Duodenal mucosa (tissue), 2 donors: ENCODE measurements around the gene FLT3.
A peak's percentile ranks its signal among the peaks of the same experiment; 100 is the strongest.

Experiments used
- H3K27ac ChIP-seq: one replicate; pipeline ENCODE4 v1.7.0; 2013; ENCODE audit warnings: low read depth, low read length
- H3K27me3 ChIP-seq, 2 donors: one replicate each; pipeline ENCODE4 v1.7.0; 2013; ENCODE audit warnings: low read length in 2 of 2, control low read depth in 1 of 2; ENCODE audit not compliant: insufficient read depth in 2 of 2, control insufficient read depth in 1 of 2
- H3K36me3 ChIP-seq, 2 donors: one replicate each; pipeline ENCODE4 v1.7.0; 2013; ENCODE audit warnings: low read length in 2 of 2, control low read depth in 1 of 2; ENCODE audit not compliant: insufficient read depth in 2 of 2, control insufficient read depth in 1 of 2
- H3K4me1 ChIP-seq, 2 donors: one replicate each; pipeline ENCODE4 v1.7.0; 2013; ENCODE audit warnings: low read length in 2 of 2, control low read depth in 1 of 2; ENCODE audit not compliant: insufficient read depth in 2 of 2, control insufficient read depth in 1 of 2
- H3K4me3 ChIP-seq, 2 donors: one replicate each; pipeline ENCODE4 v1.7.0; 2013; ENCODE audit warnings: low read length in 2 of 2, low read depth in 1 of 2
- H3K9ac ChIP-seq, 2 donors: one replicate each; pipeline ENCODE4 v1.7.0; 2013; ENCODE audit warnings: low read length in 2 of 2, low read depth in 1 of 2
- H3K9me3 ChIP-seq, 2 donors: one replicate each; pipeline ENCODE4 v1.7.0; 2013; ENCODE audit warnings: low read length in 2 of 2, control low read depth in 1 of 2; ENCODE audit not compliant: control insufficient read depth in 1 of 2

FLT3 gene

GRCh38 chr13:28067491-28067890 is 32.9 kb downstream of the FLT3 start:
- Histone ChIP-seq H3K9me3 (no peaks in the 10 kb centered on the region), H3K9ac (no peak overlapping the region), H3K27ac (no peak overlapping the region), H3K4me1 (no peaks in the 10 kb centered on the region), H3K4me3 (no peak overlapping the region), H3K27me3 (no peaks in the 10 kb centered on the region), H3K36me3 (no peaks in the 10 kb centered on the region)

GRCh38 chr13:28058866-28059613 is 41.3 kb downstream of the FLT3 start:
- Histone ChIP-seq H3K27me3 (peaks cover 0 to 6% of the 10 kb centered on the region in 2 donors), H3K9me3 (no peaks in the 10 kb centered on the region), H3K4me3 (no peak overlapping the region), H3K27ac (no peak overlapping the region), H3K36me3 (no peaks in the 10 kb centered on the region), H3K9ac (no peak overlapping the region), H3K4me1 (no peaks in the 10 kb centered on the region)

GRCh38 chr13:28056970-28057712 is 43.2 kb downstream of the FLT3 start:
- Histone ChIP-seq H3K27ac (no peak overlapping the region), H3K27me3 (peaks cover 0 to 6% of the 10 kb centered on the region in 2 donors), H3K9ac (no peak overlapping the region), H3K4me3 (no peak overlapping the region), H3K36me3 (no peaks in the 10 kb centered on the region), H3K9me3 (no peaks in the 10 kb centered on the region), H3K4me1 (no peaks in the 10 kb centered on the region)

DNA sequence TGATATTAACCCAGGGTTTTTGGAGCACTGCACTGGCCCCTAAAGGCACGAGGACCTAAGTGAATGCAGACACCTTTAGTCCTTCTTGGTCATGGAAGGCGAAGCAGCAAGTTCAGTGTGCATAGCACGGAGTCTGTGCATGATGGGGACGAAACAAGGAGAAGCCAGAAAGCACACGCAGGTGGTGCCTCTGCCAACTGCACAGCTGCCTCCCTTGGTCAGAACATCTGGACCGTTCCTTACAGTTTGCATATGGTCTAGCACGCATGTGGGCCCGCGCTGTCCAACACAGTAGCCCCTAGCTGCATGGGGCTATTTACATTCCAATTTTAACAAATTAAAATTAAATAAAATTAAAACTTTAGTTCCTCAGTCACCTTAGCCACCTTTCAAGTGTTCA is 44.0 kb downstream of the FLT3 start:
- Histone ChIP-seq H3K27ac (no peak overlapping the region), H3K36me3 (no peaks in the 10 kb centered on the region), H3K9me3 (no peaks in the 10 kb centered on the region), H3K4me3 (no peak overlapping the region), H3K4me1 (no peaks in the 10 kb centered on the region), H3K27me3 (peaks cover 0 to 6% of the 10 kb centered on the region in 2 donors), H3K9ac (no peak overlapping the region)

DNA sequence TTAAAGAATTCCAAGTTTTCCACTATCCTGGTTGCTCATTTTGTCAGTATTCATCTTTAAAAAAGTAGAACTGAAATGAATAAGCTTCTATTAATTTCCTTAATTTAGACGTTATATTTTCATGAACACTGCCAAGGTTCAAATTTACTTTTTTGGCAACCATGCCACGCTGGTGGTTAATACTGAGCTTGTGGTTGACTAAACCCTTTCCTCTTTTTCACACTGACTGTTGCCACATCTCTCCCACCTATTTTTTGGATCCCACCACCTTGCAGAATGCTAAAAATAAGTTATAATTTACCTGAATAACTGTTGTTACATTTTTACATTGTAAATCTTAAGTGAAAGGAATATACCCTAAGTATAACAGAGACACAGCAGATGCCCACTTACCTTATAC is 45.0 kb downstream of the FLT3 start:
- no peak overlapping the region for H3K4me3 ChIP-seq
- H3K9ac ChIP-seq = no peak overlapping the region
- H3K27ac ChIP-seq = no peak overlapping the region
- H3K27me3 ChIP-seq = peaks cover 0 to 6% of the 10 kb centered on the region in 2 donors
- H3K4me1 ChIP-seq = peaks cover 0 to 2% of the 10 kb centered on the region in 2 donors
- no peaks in the 10 kb centered on the region for H3K9me3 ChIP-seq
- H3K36me3 ChIP-seq = no peaks in the 10 kb centered on the region

- Histone ChIP-seq H3K4me3 (no peak overlapping the region), H3K36me3 (no peaks in the 10 kb centered on the region), H3K27ac (no peak overlapping the region), H3K9ac (no peak overlapping the region), H3K27me3 (peaks cover 0 to 9% of the 10 kb centered on the region in 2 donors), H3K4me1 (peaks cover 0 to 4% of the 10 kb centered on the region in 2 donors), H3K9me3 (no peaks in the 10 kb centered on the region)
These were observed 47.4 kb downstream of the FLT3 start for GRCh38 chr13:28052945-28053344.

DNA sequence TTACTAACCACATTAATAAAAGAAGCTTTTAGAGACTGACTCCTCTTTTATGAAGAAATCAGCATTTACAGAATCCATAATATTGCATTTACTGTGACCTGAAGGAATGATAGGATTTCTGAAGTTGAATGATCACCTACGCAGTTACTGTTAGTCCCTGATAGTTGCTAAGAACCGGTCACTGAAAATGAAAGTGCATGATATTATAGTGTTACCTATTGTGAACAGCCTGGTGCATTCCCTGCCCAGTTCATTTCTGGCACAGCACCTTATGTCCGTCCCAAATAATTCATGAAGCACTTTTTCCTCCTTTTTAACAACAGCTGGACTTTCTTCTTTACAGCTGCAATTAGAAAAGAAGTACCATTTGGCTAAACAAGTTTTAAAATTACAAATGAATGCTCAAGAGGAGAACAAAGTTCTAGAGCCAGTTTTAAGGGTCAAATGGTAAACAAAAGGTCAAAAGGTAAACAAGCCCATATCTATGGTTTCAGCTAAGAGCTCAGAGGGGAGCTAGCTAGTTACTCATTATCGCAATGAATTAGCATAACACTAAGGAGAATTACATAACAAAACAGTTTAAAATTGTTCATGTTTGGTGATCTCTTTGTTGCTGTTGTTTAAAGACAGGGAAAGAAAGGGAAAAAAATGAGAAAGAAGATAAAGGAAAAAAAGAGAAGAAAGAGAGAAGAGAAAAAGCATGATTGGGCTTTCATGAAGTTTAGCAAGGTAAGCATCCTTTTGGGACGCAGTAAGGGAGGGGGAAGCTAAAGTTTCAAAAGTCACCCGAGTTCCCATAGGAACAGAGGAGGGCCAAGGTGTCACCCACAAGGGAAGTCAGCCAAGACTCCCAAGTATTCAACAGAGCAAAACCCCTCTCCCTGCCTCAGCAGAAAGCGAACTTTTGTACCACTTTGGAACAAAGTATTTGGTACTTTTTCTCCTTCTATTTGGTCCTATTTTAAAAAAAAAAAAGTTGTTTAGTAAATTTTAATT is 50.2 kb downstream of the FLT3 start:
- peaks cover 0 to 4% of the 10 kb centered on the region in 2 donors for H3K4me1 ChIP-seq
- H3K27ac ChIP-seq = no peak overlapping the region

DNA sequence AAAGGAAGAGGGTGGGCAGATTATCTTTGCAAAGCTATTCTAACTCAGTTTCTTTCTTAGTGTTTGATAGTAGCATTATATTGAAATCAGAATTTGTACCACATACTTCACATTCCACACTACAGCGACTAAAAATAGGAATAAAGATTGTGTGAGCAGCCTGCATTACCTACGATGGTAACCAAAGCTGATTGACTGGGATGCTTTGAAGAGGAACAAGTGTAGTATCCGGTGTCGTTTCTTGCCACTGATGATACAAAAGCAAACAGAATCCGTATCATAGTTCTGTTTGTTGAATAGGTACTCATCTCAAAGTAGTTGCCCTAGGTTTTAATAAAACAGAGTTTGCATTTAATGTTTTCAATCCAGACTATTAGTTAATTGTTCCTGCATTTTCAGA is 51.2 kb downstream of the FLT3 start:
- H3K9me3 ChIP-seq = no peaks in the 10 kb centered on the region
- H3K4me3 ChIP-seq = no peak overlapping the region
- H3K9ac ChIP-seq = no peak overlapping the region
- H3K36me3 ChIP-seq = no peaks in the 10 kb centered on the region
- peaks cover 0 to 3% of the 10 kb centered on the region in 2 donors for H3K27me3 ChIP-seq
- peak overlapping the region; percentile 4 for H3K27ac ChIP-seq
- peaks cover 0 to 4% of the 10 kb centered on the region in 2 donors for H3K4me1 ChIP-seq

More for the DNA sequence above, 50.2 kb downstream of the FLT3 start:
- peaks cover 0 to 9% of the 10 kb centered on the region in 2 donors for H3K27me3 ChIP-seq
- no peaks in the 10 kb centered on the region for H3K36me3 ChIP-seq
- no peaks in the 10 kb centered on the region for H3K9me3 ChIP-seq
- no peak overlapping the region for H3K4me3 ChIP-seq
- H3K9ac ChIP-seq = no peak overlapping the region

DNA sequence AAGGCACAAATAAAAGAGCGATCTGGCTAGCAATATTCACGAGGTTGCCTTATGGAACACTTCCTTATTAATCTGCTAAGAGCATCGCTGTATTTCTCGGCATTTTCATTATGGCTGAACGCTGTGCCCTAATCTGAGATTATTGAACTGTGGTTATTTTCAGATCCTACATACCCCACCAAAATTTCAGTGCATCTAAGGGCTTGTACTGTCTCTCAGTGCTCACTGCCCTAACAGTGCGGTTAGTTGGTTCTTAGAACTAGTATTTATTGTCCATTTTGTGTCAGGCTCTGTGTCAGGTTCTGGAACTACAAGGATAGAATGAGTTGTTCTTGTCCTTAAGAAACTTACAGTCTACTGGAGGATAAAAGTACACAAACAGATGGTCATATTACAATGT is 51.6 kb downstream of the FLT3 start:
- peaks cover 0 to 4% of the 10 kb centered on the region in 2 donors for H3K4me1 ChIP-seq
- H3K9me3 ChIP-seq = no peaks in the 10 kb centered on the region
- no peak overlapping the region for H3K9ac ChIP-seq
- peak overlapping the region; percentile 4 for H3K27ac ChIP-seq
- no peaks in the 10 kb centered on the region for H3K36me3 ChIP-seq
- H3K4me3 ChIP-seq = no peak overlapping the region
- H3K27me3 ChIP-seq = peaks cover 0 to 3% of the 10 kb centered on the region in 2 donors
